SW480 (cell line): ENCODE data around the gene TACC2.

ENCODE experiments used
- DNase-seq: peaks from one replicate; pipeline ENCODE4 v3.0.0-alpha.2; 2016; ENCODE audit warnings: low spot score

The TACC2 gene

DNA sequence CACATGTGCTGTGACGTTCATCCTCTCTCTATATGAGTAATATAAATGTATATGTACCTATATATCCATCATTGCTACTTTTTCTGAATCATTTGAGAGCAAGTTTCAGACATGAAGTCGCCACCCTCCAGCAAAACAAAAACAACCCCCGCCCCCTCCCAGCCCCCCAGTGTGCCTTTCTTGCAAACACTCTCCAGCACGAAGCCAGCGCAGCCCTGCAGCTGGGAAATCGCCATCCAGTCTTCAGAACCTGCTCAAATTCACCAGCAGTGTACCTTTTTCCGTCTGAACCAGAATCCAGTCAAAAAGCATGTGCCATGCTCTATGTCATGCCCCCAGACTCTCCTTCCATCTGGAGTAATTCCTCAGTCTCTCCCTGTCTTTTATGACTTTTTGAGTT lies 135.8 kb downstream of the TACC2 start:
- DNase-seq: no peak

DNA sequence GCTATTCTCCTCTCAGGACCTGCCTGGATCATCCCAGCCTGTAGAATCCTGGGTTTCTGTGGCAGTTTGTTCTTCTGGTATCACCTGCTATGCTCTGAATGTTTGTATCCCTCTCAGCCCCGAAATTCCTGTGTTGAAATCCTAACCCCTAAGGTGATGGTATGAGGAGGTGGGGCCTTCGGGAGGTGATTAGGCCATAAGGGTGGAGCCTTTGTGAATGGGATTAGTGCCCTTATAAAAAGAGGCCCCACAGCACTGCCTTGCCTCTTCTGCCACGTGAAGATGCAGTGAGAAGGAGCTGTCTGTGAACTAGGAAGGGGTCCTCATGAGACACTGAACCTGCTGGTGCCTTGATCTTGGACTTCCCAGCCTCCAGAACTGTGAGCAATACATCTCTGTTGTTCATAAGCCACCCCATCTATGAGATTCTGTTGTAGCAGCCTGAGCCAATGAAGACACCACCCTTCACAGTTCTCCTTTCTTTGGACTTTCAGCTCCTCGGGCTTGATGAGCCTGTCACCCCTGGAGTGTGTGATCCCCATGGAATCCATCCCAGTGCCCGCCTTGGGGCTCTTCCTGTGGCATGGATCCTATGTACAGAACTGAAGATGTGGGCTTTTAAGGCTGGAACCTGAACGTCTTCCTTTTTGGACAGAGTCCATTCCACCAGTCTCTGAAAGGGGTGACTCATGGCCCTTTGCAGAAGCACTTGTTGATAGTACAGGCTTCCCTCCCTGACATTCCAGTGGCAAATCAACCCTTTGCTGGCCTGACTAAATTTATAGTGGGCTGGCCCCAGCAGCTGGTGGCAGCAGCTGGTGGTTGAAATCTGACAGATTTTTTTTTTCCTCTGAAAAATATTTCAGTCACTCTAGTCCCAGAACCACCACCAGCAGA lies 138.0 kb downstream of the TACC2 start:
- peak; percentile 79 for DNase-seq

DNA sequence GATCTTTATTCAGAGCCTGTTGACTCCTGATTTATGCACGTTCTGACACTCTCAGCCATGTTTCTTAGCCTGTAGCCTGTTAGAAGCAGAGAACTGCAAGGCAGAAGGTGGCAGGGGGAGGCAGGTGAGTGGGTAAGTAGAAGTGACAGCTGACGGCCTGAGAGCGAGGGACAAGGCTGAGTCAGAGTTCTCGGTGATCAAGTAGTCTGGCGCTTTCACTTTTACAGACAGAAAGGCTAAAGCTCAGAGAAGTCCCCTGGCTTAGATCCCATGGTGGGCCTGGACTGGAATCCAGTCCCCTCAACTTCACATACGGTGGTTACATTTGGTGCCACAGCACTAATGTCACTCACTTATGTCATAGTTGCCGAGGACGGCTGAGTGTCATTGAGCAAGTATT lies 139.0 kb downstream of the TACC2 start:
- DNase-seq: no peak

DNA sequence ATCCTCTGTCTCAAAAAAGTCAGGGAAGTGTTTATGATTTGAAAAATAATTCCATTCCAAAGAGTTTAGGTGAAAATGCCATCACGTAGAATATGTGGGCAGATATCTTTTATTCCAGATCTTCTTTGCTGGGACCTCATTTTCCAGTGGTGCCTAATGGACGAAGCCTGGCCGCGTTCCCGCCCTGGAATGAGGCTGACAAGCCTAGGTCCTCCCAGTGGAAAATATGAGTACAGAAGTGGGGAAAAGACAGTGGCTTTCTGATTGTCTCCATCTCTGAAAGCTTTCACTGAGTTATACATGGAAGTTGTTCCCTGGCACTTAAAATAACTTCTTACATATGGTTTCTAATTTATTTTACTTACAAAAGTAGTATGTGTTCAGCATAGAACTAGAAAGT lies 139.4 kb downstream of the TACC2 start:
- DNase-seq: no peak

DNA sequence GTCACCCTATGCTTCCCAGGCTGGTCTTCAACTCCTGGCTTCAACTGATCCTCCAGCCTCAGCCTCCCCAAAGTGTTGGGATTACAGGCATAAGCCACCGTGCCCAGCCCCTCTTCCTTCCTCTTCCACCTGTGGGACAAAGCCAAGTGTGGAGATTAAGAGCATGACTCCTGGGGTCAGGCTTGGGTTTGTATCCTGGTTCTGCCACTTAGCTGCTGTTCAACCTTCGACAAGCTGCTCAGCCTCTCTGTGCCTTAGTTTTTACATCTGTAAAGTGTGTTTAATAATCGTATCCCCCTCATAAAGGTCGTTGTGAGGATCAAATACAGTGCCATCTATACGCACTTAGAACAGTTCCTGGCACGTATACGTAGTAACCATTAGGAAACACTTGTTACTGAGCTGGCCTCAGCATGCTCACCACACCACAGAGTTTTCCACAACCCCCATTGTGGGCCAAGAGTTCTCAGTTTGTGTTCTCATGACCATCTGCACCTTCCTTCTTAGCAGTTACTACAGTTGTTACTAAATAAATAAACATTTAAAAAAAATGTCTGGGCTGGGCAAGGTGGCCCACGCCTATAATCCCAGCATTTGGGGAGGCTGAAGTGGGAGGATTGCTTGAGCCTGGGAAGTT lies 141.6 kb downstream of the TACC2 start:
- DNase-seq: no peak

DNA sequence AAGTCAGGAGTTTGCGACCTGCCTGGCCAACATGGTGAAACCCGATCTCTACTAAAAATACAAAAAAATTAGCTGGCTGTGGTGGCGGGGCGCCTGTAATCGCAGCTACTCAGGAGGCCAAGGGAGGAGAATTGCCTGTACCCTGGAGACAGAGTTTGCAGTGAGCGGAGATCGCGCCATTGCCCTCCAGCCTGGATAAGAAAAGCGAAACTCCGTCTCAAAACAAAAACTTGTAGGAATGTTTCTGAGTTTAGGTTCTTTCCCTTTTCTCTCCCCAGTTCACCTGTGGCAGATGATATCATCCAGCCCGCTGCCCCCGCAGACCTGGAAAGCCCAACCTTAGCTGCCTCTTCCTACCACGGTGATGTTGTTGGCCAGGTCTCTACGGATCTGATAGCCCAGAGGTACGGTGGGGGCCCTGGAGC lies 143.4 kb downstream of the TACC2 start:
- DNase-seq: no peak

DNA sequence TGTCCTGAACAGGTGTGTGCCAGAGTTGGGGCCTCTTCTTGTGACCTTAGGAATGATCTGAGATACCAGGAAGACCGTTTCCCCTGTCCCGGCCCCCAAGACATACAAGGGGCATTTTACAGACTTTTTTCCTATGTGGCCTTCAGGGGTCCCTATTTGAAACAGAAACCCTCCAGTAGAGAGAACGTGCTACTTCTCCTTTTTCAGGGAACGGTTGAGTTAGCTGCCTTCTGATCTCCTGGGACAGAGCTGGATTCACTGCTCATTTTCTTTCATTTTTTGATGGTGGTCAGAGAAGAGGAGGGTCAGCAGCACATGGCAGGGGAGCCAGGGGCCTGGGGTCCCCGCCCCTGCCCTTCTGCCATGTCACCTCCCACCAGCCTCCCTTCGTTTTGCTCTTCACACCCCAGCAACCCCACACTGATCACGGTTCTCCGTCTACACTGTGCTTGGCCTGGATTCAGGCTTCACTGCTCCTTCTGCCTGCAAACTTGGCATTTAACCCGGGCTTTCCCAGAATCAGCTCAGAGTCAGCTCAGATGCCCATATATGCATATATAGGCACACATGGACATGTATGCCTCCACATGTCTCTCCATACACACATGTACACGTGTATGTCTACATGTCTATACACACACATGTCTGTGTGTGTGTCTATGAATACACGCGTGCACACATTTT lies 144.1 kb downstream of the TACC2 start:
- no peak for DNase-seq

DNA sequence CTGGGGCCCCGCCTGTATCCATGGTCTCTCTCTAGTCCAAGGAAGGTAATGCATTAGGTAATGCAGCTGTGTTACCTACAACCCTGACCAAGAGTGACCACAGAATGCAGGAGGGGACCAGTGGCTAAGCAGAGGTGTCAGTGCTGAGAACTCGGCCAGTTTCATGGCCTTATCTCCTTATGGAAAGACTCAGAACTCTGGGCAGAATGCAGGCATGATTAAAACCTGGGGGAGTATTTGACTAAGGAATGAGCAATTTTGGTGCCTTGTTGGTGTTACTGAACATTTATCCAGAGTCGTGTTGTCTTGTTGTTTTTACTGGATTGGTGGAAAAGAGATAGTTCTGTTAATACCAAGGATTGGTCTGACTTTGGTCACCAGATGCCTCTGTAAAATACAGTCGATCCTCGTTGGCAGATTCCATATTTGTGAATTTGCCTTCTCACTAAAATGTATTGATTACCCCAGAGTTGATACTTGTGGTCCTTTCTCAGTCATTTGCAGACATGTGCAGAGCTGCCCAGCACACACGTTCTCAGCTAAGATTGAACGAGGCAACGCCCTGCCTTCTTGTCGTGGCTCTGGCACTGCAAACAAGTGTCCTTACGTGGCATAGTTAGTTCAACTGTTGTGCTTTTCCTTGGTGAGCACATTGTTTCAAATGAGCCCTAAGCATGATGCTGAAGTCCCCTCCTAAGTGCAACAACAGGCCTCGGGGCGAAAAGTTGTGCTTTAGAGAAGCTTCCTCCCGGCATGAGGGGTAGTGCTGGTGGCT lies 146.5 kb downstream of the TACC2 start:
- no peak for DNase-seq

DNA sequence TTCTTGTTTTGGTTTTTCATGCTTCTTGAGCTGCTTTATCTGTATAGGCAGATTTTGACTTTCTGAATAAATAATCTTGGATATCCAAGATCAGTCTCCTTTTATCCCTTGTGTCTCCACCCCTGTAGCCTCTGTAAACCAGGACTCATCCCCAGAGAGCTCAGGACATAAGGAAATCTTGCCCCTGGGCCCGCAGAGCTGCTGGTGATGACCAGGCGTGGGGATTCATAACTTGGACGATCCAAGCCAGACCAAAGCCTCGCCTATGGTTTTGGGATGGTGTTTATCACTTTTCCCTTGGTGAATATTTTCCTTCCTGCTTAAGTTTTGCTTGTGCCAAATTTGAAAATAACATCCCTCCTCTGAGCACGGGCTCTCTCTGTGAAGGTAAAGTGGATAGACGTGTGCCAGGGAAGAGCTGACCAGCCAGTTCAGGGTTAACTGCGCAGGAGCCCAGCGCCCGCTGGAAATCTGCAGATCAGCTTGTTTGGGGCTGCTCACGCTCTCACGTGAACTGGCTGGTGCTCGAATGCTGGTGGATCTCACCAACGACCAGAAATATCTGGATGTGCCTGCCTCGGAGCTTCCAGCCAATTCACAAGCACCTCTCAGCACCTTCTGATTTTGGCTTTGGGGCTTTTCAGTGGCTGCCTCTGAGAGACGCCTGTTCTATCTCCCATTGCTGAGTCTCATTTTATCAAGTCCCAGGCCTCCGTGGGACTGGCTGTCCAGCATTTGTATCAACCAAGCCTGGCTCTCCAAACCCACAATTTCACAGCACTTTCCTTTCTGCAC lies 150.1 kb downstream of the TACC2 start:
- DNase-seq: no peak

DNA sequence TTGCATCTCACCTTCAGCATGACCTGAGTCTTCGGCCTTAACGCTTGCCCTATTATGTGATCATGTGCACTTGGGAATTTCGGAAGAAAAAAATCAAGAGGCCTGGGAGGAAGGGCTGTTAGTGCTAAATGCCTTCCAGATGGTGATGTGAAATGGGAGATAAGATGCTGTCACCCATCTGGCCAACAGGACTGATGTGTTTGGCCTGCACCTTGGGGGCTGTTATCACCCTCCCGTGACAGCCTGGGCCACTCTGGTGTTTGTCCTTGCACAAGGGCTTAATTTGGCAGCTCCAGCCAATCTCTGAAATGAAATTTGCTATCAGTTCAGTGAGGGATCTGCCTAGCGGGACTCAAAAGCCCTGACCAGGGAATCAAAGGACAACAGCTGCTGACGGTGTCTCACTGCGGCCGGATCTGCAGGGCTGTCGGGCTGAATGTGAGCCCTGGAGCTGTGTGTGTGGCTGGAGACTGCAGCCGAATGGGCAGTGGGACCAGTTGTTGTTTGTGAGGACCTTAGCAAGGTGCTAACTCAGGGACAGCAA lies 150.7 kb downstream of the TACC2 start:
- no peak for DNase-seq

DNA sequence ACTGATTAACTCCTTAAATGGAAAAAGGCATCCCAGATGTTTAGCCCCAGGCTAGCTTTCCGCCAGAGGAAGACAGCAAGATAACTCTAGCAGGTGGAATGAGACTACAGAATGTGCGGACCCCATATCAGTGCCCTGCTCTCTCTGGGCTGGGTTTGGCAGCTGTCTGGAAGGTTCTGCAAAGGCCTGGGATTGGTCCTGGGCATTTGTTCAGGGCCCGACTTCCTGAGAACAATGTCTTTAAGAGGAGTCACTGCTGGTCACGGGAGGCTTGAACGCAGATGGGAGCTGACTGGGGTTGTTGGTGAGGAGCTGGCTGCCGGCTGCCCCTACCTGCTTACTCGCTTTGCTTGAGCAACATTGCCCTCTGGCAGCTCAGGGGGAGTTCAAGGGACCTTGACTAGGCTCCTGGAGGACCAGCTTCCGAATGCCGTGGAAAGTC lies 151.5 kb downstream of the TACC2 start:
- DNase-seq: no peak

DNA sequence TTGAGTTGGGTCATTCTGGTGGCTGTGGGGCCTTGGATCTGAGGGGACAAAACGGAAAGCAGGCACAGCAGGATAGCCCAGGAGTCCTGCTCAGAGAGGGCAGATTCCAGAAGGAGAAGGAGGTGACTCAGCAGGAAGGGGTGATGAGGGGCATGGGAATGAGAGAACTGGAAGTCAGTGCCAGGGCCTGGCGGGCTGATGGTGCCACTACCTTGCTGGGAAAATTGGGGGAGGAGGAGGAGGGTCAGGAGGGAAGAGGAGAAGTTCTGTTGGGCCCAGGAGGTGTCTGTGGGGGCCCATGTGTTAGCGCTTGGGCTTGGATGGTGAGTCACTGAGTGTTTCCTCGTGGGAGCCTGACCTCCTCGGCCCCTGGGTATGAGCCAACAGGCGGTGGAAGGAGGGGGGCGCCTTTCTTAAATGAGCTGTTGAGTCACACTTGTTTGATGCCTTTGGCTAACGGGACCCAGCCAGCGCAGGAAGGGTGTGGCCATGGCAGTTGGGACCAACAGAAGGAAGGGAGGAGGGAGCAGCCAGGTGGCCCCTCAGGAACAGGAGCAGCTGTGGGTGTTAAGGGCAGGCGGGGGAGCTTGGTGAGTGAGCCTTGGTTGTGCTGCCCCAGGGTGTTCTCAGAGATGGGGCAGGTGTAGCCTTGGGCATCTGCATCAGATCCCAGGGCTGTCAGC lies 152.1 kb downstream of the TACC2 start:
- peak; percentile 84 for DNase-seq

DNA sequence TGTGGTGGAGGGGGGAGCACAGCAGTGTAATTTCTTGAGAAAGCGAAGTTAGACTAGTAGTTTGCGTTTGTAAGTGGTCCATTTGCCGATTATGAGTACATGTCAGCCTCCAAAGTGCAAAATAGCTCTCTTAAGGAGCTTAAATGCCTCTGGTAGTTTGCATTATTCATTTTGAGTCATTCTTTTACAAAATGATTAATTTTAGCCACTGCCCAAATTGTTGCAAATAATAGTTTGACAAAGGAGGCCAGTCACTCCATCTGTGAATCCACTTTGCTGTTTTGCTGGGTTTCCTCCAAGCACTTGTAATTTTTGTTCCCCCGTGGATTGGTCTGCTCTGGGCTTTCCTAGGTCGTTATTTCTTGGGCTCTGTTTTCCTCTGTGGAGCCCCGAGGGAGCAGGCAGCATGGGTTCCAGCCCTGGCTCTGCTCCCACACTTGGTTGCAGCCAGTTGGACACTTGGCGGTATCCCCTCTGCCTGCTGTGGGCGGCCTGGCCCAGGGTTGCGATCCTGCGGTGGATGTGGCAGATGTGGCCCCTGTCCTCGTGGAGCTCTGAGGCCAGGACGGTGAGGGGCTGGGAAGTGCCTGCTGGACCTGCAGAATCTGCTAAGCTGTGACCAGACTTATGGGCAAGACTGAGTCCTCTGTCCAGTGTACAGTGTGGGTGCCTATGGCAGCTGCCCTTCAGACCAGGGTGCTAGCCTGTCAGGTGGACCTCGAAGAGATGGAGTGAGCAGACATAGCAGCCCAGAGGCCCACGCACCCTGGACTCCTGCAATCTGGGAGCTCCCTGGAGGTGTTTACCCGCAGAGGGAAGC lies 153.1 kb downstream of the TACC2 start:
- DNase-seq: no peak

DNA sequence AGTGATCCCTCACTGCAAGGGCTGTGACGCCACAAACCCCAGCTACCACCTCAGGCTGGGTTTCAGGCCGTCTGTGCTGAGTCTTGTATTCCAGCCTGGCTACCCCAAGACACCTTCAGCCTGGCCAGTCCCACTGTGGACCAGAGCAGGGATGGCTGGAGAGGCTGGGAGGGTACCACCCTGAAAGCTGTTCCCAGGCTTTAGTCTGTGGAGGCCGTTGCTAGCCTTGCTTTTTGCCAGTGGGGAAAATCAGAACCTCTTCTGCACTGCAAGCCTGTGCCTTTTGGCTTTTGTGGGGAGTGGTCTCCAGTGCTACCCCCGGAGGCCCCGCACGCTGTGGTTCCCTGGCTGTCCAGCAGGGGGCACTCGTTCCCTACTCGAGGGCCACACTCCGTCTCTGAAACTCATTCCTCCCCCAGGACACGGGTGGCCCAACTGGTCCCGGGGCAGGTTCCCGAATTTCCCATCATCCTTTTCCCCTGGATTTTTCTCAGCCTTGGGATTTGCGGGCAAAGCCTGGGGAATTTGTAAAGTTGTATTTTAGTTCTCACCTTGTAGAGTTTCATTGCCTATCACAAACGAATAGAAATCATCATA lies 153.8 kb downstream of the TACC2 start:
- DNase-seq: no peak

DNA sequence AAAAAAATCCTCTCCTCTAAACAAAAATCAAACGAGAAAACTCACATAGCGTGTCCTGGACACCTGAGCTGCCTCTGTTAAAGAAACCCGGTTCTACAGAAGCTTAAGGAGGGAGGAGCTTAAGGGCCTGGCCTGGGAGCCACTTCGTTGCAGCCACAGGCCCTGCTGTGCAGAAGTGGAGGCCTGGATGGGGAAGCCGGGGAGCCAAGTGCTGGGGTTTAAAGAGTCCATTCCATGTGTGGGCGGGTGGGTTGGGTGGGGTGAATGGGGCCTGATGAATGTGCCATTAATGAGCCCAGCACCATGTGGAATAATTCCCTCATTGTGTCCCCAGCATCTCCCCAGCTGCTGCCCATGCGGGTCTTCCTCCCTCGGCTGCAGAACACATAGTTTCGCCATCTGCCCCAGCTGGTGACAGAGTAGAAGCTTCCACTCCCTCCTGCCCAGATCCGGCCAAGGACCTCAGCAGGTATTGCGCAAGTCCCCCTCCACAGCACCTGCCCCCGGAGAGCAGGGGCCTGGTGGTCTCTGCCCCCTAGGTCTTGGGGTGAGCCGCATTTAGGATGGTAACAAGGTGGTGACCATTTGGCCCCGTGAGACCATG lies 154.4 kb downstream of the TACC2 start:
- no peak for DNase-seq

DNA sequence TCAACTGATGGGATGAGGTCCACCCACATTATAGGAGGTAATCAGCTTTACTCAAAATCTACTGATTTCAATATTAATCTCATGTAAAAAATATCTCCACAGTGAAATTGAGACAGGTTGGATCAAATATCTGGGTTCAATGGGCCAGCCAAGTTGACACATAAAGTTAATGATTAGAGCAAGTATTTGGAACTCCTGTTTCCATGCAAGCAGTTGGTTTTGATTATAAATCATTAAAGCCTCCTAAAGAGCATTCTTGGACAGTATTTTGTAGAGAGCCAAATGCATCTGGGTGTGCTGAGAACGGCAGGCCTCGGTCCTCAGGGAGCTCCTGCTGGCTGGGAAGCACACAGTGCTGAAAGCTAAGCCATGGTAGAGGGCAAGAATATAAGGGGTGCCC lies 155.2 kb downstream of the TACC2 start:
- no peak for DNase-seq

DNA sequence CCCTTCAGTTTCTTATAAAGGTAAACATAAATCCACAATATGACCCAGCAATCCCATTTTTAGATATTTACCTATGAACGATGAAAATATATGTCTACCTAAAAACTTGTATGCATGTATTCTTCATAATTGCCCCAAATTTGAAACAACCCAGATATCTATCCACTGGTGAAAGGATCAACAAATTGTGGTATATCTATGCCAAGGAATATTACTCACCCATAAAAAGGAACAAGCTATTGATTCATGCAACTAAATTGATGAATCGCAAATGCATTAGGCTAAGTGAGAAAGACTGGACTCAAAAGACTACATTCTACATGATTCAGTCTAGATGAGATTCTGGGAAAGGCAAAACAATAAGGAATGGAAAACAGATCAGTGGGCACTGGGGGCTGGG lies 156.2 kb downstream of the TACC2 start:
- no peak for DNase-seq

DNA sequence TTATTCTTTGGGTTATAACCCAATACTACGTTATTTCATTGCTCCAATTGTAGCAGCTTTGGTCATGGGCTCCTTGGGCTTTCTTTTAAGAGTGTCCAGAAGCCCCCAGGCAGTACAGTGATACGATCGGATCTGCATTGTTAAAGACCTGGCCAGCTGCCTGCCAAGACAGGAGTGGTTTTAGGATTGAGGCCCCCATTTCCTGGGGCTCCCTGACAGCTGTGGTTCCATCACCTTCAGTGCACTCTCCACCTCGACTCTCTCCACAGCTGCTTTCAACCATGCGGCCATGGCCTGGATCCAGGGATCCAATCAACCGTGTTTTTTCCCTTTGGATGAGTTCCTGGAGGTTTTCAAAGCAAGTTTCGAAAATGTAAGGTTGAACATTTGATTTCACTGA lies 158.7 kb downstream of the TACC2 start:
- no peak for DNase-seq
